DND-41 (cell line): ENCODE measurements around the gene ANKRD65.

Experiments used
- CTCF ChIP-seq: IDR thresholded peaks from 2 replicates; pipeline ENCODE4 v1.5.1; 2012; ENCODE audit warnings: borderline replicate concordance, low read length, moderate library complexity, mild to moderate bottlenecking; ENCODE audit not compliant: poor library complexity, severe bottlenecking; ENCODE audit errors: extremely low read depth
- EZH2 ChIP-seq: IDR thresholded peaks from 3 replicates; pipeline ENCODE4 v1.6.1; 2012; ENCODE audit warnings: borderline replicate concordance, low read depth, mild to moderate bottlenecking, moderate library complexity, low read length, inconsistent platforms; ENCODE audit not compliant: severe bottlenecking

- TF ChIP-seq CTCF: no peak
- no peak for TF ChIP-seq EZH2
Observed at GRCh38 chr1:1432274-1432950, 11.3 kb upstream of the ANKRD65 start.
